Activated CD8-positive, alpha-beta T cell treated with anti-CD3 and anti-CD28 coated beads for 36 hours (primary cell): Measurements from ENCODE around the gene PLSCR2. TPM values are rescaled to one million over a fixed set of nuclear protein-coding genes. Genes with fewer than 3 reads are reported as not detected.
"Not testable (repeated sequence)": the region's sequence is repeated elsewhere in the genome, so short reads cannot be mapped to it uniquely, and the experiment has no call there.

Source experiments
- ATAC-seq: fragments of 200-7000 bp; cut with Tn5 transposase; one replicate; pipeline ENCODE4 v1.10.0; 2021; ENCODE audit warnings: mild to moderate bottlenecking, moderate library complexity
- CTCF ChIA-PET: fragments of 350-600 bp; sonication (Branson Sonifier 250); formaldehyde crosslinking; loops from one replicate; lab custom pipeline; 2021; ENCODE audit warnings: antibody characterized with exemption; lab: Charles Lee
- POLR2A ChIA-PET: fragments of 350-600 bp; sonication (Branson Sonifier 250); formaldehyde crosslinking; loops from one replicate; lab custom pipeline; 2021; ENCODE audit warnings: antibody characterized with exemption; lab: Charles Lee
- DNase-seq: peaks from one replicate; pipeline ENCODE4 v3.0.0-alpha.2; 2020
- H3K27ac Mint-ChIP-seq: one replicate; pipeline ENCODE4 v1.8.0; 2021; ENCODE audit warnings: mild to moderate bottlenecking, mixed read lengths
- H3K27me3 Mint-ChIP-seq: one replicate; pipeline ENCODE4 v1.8.0; 2021; ENCODE audit warnings: mixed read lengths
- H3K36me3 Mint-ChIP-seq: one replicate; pipeline ENCODE4 v1.8.0; 2021; ENCODE audit warnings: low read depth, mixed read lengths
- H3K4me1 Mint-ChIP-seq: one replicate; pipeline ENCODE4 v1.8.0; 2021; ENCODE audit warnings: low read depth, mixed read lengths
- H3K4me3 Mint-ChIP-seq: one replicate; pipeline ENCODE4 v1.8.0; 2021; ENCODE audit warnings: mild to moderate bottlenecking, moderate library complexity, mixed read lengths
- H3K9me3 Mint-ChIP-seq: one replicate; pipeline ENCODE4 v1.8.0; 2021; ENCODE audit warnings: mixed read lengths
- CTCF ChIP-seq: fragments of 200-600 bp; IDR thresholded peaks from one replicate; pipeline ENCODE4 v1.8.0; 2022; ENCODE audit warnings: antibody characterized with exemption, mild to moderate bottlenecking
- intact Hi-C: fragments of 100-400 bp; cut with micrococcal nuclease; formaldehyde crosslinking; loops from one replicate; pipeline ENCODE4 v1.10.0; 2022
- total RNA-seq, 2 experiments: library from RNA; stranded (reverse); gene quantifications; one replicate each; pipeline ENCODE4 v1.2.3, GENCODE V29; 2021

PLSCR2 gene
- total RNA-seq, 2 experiments from 2014 or later = not detected

- POLR2A ChIA-PET = no interaction called here
- no peak for TF ChIP-seq CTCF
- intact Hi-C loops = no loop called here
- no peaks in the 10 kb centered on the region for H3K36me3 Mint-ChIP-seq
- H3K27me3 Mint-ChIP-seq = no peaks in the 10 kb centered on the region
- ATAC-seq (no peak), DNase-seq (no peak)
- no peaks in the 10 kb centered on the region for H3K4me1 Mint-ChIP-seq
- CTCF ChIA-PET = no interaction called here
- H3K4me3 Mint-ChIP-seq = no peak overlapping the region
- peaks cover 5% of the 10 kb centered on the region for H3K9me3 Mint-ChIP-seq
- H3K27ac Mint-ChIP-seq = no peak overlapping the region
These were observed 44.0 kb downstream of the PLSCR2 start for GRCh38 chr3:146425341-146425740.

- no peak for ATAC-seq
- H3K27ac Mint-ChIP-seq = no peak overlapping the region
- ChIA-PET POLR2A (no interaction called here), CTCF (no interaction called here)
- DNase-seq = no peak
- intact Hi-C loops = no loop called here
- no peaks in the 10 kb centered on the region for H3K9me3 Mint-ChIP-seq
- no peak overlapping the region for H3K4me3 Mint-ChIP-seq
- no peaks in the 10 kb centered on the region for H3K4me1 Mint-ChIP-seq
- no peak for TF ChIP-seq CTCF
- H3K36me3 Mint-ChIP-seq = no peaks in the 10 kb centered on the region
- no peaks in the 10 kb centered on the region for H3K27me3 Mint-ChIP-seq
These were observed 47.3 kb downstream of the PLSCR2 start for GRCh38 chr3:146421819-146422759.

- intact Hi-C loops = no loop called here
- POLR2A ChIA-PET = no interaction called here
- TF ChIP-seq CTCF = no peak
These were observed 53.0 kb downstream of the PLSCR2 start for GRCh38 chr3:146416366-146416765.

GRCh38 chr3:146414010-146414409 lies 55.4 kb downstream of the PLSCR2 start:
- intact Hi-C loops = no loop called here
- Mint-ChIP-seq H3K4me1 (no peaks in the 10 kb centered on the region), H3K27ac (no peak overlapping the region), H3K4me3 (no peak overlapping the region), H3K36me3 (no peaks in the 10 kb centered on the region), H3K9me3 (peaks cover 14% of the 10 kb centered on the region), H3K27me3 (no peaks in the 10 kb centered on the region)
- TF ChIP-seq CTCF = no peak
- ChIA-PET CTCF (no interaction called here), POLR2A (no interaction called here)
- ATAC-seq = no peak
- no peak for DNase-seq

More at GRCh38 chr3:146416366-146416765, 53.0 kb downstream of the PLSCR2 start:
- no peak for ATAC-seq
- DNase-seq = no peak
- Mint-ChIP-seq H3K36me3 (no peaks in the 10 kb centered on the region), H3K27ac (no peak overlapping the region), H3K4me3 (no peak overlapping the region), H3K27me3 (no peaks in the 10 kb centered on the region), H3K9me3 (peaks cover 14% of the 10 kb centered on the region), H3K4me1 (no peaks in the 10 kb centered on the region)
- CTCF ChIA-PET = no interaction called here

- H3K27ac Mint-ChIP-seq, CTCF ChIA-PET, ATAC-seq, H3K36me3 Mint-ChIP-seq, H3K4me1 Mint-ChIP-seq, H3K27me3 Mint-ChIP-seq, intact Hi-C loops, POLR2A ChIA-PET, H3K4me3 Mint-ChIP-seq, DNase-seq: not testable (repeated sequence)
- H3K9me3 Mint-ChIP-seq = peaks cover 14% of the 10 kb centered on the region
These were observed 56.6 kb downstream of the PLSCR2 start for GRCh38 chr3:146412711-146413110.
